Sciatic nerve (tissue), 2 donors: ENCODE data around the gene TUBA4B. TPM values are rescaled to one million over a fixed set of nuclear protein-coding genes. Genes with fewer than 3 reads are reported as not detected.

Source experiments
- ATAC-seq: fragments of 200-7000 bp; cut with Tn5 transposase; one replicate; pipeline ENCODE4 v1.9.1; 2020; ENCODE audit warnings: mild to moderate bottlenecking, moderate library complexity
- DNase-seq: peaks from one replicate; pipeline ENCODE4 v3.0.0-alpha.2; 2020; ENCODE audit warnings: low spot score
- intact Hi-C: fragments of 100-400 bp; cut with DNase I; formaldehyde crosslinking; loops from one replicate; pipeline ENCODE4 v1.14.2; 2022
- total RNA-seq: library from RNA; stranded (reverse); fragmentation: NEBNext Ultra II Directional; extraction: Animal tissue kit (Norgen Biotek cat#: 25700); gene quantifications from one replicate; pipeline ENCODE4 v1.2.1, GENCODE V29; 2021
- donor health status: DM: no; HTN: no; CAD: no.
- donor health status: DM: no; HTN: no; CAD: no.

TUBA4B gene
- total RNA-seq, 1 donor from 2014 or later: not detected

GRCh38 chr2:219268294-219268693, 15.3 kb downstream of the TUBA4B start:
- DNase-seq: no peak
- intact Hi-C loops: no loop called here
- no peak for ATAC-seq

GRCh38 chr2:219269362-219270054, 16.5 kb downstream of the TUBA4B start:
- intact Hi-C loops: no loop called here
- DNase-seq (no peak), ATAC-seq (no peak)

GRCh38 chr2:219270055-219270372, 17.0 kb downstream of the TUBA4B start:
- ATAC-seq: no peak
- DNase-seq: no peak
- intact Hi-C loops: no loop called here

GRCh38 chr2:219271021-219271420, 18.0 kb downstream of the TUBA4B start:
- intact Hi-C loops: no loop called here
- ATAC-seq (peak; percentile 20), DNase-seq (no peak)

- no peak for DNase-seq
- ATAC-seq: no peak
- intact Hi-C loops: no loop called here
Measured at GRCh38 chr2:219272356-219272755, 19.3 kb downstream of the TUBA4B start.

- intact Hi-C loops: no loop called here
- ATAC-seq: no peak
Measured at GRCh38 chr2:219272995-219273394, 20.0 kb downstream of the TUBA4B start.

GRCh38 chr2:219273937-219274336, 20.9 kb downstream of the TUBA4B start:
- DNase-seq: no peak
- no peak for ATAC-seq
- intact Hi-C loops: no loop called here

More at GRCh38 chr2:219272995-219273394, 20.0 kb downstream of the TUBA4B start:
- DNase-seq: no peak

- ATAC-seq: no peak
- intact Hi-C loops: no loop called here
- no peak for DNase-seq
Measured at GRCh38 chr2:219274361-219274921, 21.4 kb downstream of the TUBA4B start.

- ATAC-seq (peak; percentile 39), DNase-seq (peak; percentile 89)
- intact Hi-C loops: loop anchor here (2.0 kb wide), 1 partner anchor 19 kb away; no protein-coding TSS in a partner anchor
Measured at GRCh38 chr2:219277703-219278654, 24.9 kb downstream of the TUBA4B start.

- intact Hi-C loops: no loop called here
- ATAC-seq: no peak
Measured at GRCh38 chr2:219278655-219279150, 25.7 kb downstream of the TUBA4B start.

GRCh38 chr2:219279151-219279915, 26.3 kb downstream of the TUBA4B start, which contains the start of gene DNAJB2:
Gene DNAJB2, plus strand, starts transcription at chr2:219279366. Its CDS starts 468 bp downstream, at chr2:219279834.
- DNase-seq: peak; percentile 99
- intact Hi-C loops: no loop called here

More at GRCh38 chr2:219278655-219279150, 25.7 kb downstream of the TUBA4B start:
- DNase-seq: no peak

GRCh38 chr2:219279916-219280516, 27.0 kb downstream of the TUBA4B start:
- DNase-seq (no peak), ATAC-seq (no peak)
- intact Hi-C loops: no loop called here

More at GRCh38 chr2:219279151-219279915, 26.3 kb downstream of the TUBA4B start, which contains the start of gene DNAJB2:
- ATAC-seq: peak; percentile 97

- DNase-seq (no peak), ATAC-seq (no peak)
- intact Hi-C loops: no loop called here
Measured at GRCh38 chr2:219280651-219281050, 27.6 kb downstream of the TUBA4B start.

- intact Hi-C loops: no loop called here
- ATAC-seq: no peak
- no peak for DNase-seq
Measured at GRCh38 chr2:219281588-219281987, 28.5 kb downstream of the TUBA4B start.

- intact Hi-C loops: no loop called here
- DNase-seq (no peak), ATAC-seq (no peak)
Measured at GRCh38 chr2:219282375-219282774, 29.3 kb downstream of the TUBA4B start.

GRCh38 chr2:219282943-219283581, 30.0 kb downstream of the TUBA4B start:
- ATAC-seq (no peak), DNase-seq (no peak)
- intact Hi-C loops: no loop called here

- DNase-seq (no peak), ATAC-seq (no peak)
- intact Hi-C loops: no loop called here
Measured at GRCh38 chr2:219284501-219285372, 31.7 kb downstream of the TUBA4B start.
